Measurements from ENCODE around the gene POC5.
"Not testable (repeated sequence)": the region's sequence is repeated elsewhere in the genome, so short reads cannot be mapped to it uniquely, and the experiment has no call there.

Gene POC5

GRCh38 chr5:75701856-75702255, 15.4 kb downstream of the POC5 start:
- no peak for DNase-seq (ENCODE audit: low read depth)

GRCh38 chr5:75695472-75696351, 21.5 kb downstream of the POC5 start:
- DNase-seq (ENCODE audit: low read depth) = not testable (repeated sequence)

- no peak for DNase-seq (ENCODE audit: low read depth)
Measured at GRCh38 chr5:75694781-75695180, 22.5 kb downstream of the POC5 start.

- DNase-seq (ENCODE audit: low read depth) = no peak
Measured at GRCh38 chr5:75690669-75691068, 26.6 kb downstream of the POC5 start.

GRCh38 chr5:75686480-75686879, 30.8 kb downstream of the POC5 start:
- DNase-seq (ENCODE audit: low read depth) = no peak

GRCh38 chr5:75685141-75685540, 32.1 kb downstream of the POC5 start:
- no peak for DNase-seq (ENCODE audit: low read depth)

- DNase-seq (ENCODE audit: low read depth) = no peak
Measured at GRCh38 chr5:75681125-75681830, 36.0 kb downstream of the POC5 start.

GRCh38 chr5:75678155-75678554, 39.1 kb downstream of the POC5 start:
- DNase-seq (ENCODE audit: low read depth) = no peak

GRCh38 chr5:75677607-75678006, 39.6 kb downstream of the POC5 start:
- no peak for DNase-seq (ENCODE audit: low read depth)

GRCh38 chr5:75675783-75676182, 41.5 kb downstream of the POC5 start:
- no peak for DNase-seq (ENCODE audit: low read depth)

GRCh38 chr5:75672616-75673015, 44.6 kb downstream of the POC5 start:
- no peak for DNase-seq (ENCODE audit: low read depth)

GRCh38 chr5:75671506-75671905, 45.7 kb downstream of the POC5 start:
- DNase-seq (ENCODE audit: low read depth) = no peak

- no peak for DNase-seq (ENCODE audit: low read depth)
Measured at GRCh38 chr5:75670577-75670976, 46.7 kb downstream of the POC5 start.

- no peak for DNase-seq (ENCODE audit: low read depth)
Measured at GRCh38 chr5:75668977-75669689, 48.1 kb downstream of the POC5 start.

GRCh38 chr5:75668445-75668844, 48.8 kb downstream of the POC5 start:
- no peak for DNase-seq (ENCODE audit: low read depth)

- DNase-seq (ENCODE audit: low read depth) = no peak
Measured at GRCh38 chr5:75667586-75667985, 49.7 kb downstream of the POC5 start.

GRCh38 chr5:75666801-75667200, 50.4 kb downstream of the POC5 start:
- DNase-seq (ENCODE audit: low read depth) = no peak

- DNase-seq (ENCODE audit: low read depth) = no peak
Measured at GRCh38 chr5:75664979-75665378, 52.3 kb downstream of the POC5 start.

- DNase-seq (ENCODE audit: low read depth) = no peak
Measured at GRCh38 chr5:75663579-75664284, 53.5 kb downstream of the POC5 start.

- DNase-seq (ENCODE audit: low read depth) = no peak
Measured at GRCh38 chr5:75662061-75662460, 55.2 kb downstream of the POC5 start.

GRCh38 chr5:75660678-75661465, 56.4 kb downstream of the POC5 start:
- DNase-seq (ENCODE audit: low read depth) = no peak

Measured in CMK (cell line).